ENCODE data around the gene SAMD10. TPM values are rescaled to one million over a fixed set of nuclear protein-coding genes. Genes with fewer than 3 reads are reported as not detected.

The SAMD10 gene
- total and polyA plus RNA-seq, 10 of the 15 experiments (the other 5 are each of a cell fraction or from before 2014, with no cell fraction given) = 1.3 to 51.4 (median 17.9) TPM

DNA sequence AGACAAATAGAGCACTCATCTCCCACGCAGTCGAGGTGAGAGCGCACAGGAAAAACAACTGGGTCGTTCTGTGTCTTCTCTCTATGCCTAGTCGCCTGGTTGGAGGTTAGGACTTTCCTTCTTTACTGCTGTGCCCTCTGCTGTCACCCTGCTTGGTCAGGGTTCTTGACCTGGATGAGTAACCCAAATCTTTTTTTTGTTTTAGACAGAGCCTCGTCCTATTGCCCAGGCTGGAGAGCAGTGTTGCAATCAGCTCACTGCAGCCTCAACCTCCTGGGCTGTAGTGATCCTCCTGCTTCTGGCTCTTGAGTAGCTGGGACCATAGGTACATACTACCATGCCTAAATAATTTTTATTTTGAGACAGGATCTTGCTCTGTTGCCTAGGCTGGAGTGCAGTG is 26.0 kb upstream of the SAMD10 start:
- SMC1A ChIA-PET (ENCODE audit: uncharacterized antibody, unreplicated experiment) = no interaction called here
- peaks cover 36 to 58% of the 10 kb centered on the region in 2 experiments for H3K36me3 ChIP-seq (ENCODE audit: control insufficient read depth in 2 of 2, insufficient read depth in 2 of 2, low read length in 1 of 2)
- no peak for TF ChIP-seq SMAD1 (IDR thresholded peaks at IDR 0.05; ENCODE audit: low read depth, partially characterized antibody)
- TF ChIP-seq E4F1 (IDR thresholded peaks at IDR 0.05; ENCODE audit: borderline replicate concordance, partially characterized antibody) = no peak
- TF ChIP-seq ZNF24 (IDR thresholded peaks at IDR 0.05) = no peak
- TF ChIP-seq BACH1 (IDR thresholded peaks at IDR 0.05; ENCODE audit: borderline replicate concordance) = no peak
- TF ChIP-seq SMC3 (IDR thresholded peaks at IDR 0.05; ENCODE audit: borderline replicate concordance, low read length) = no peak
- TF ChIP-seq NR2F1 (conservative IDR thresholded peaks at IDR 0.05) = no peak
- no peak for TF ChIP-seq ZBTB40 (IDR thresholded peaks at IDR 0.05; ENCODE audit: borderline replicate concordance)

More for the DNA sequence above, 26.0 kb upstream of the SAMD10 start:
- in situ Hi-C loops (cut with MboI) (no loop called here), intact Hi-C loops (cut with micrococcal nuclease; ENCODE audit: unreplicated experiment) (no loop called here)
- BruUV-seq (replicated peaks) = no TSS peak
- CTCF ChIA-PET = interaction anchor here (1.0 to 1.4 kb wide), 2 partner anchors 31 to 115 kb away, joined by 3 read pairs; no protein-coding TSS in a partner anchor
- H3K9ac ChIP-seq (ENCODE audit: control insufficient read depth, insufficient read depth, low read length) = no peak overlapping the region
- POLR2A ChIA-PET = no interaction called here
- no peaks in the 10 kb centered on the region for H3K27me3 ChIP-seq (replicated peaks in 1 of 2; ENCODE audit: control insufficient read depth in 2 of 2, insufficient read depth in 2 of 2, low read length in 1 of 2)
- H3K4me2 ChIP-seq (ENCODE audit: control insufficient read depth, insufficient read depth) = no peak overlapping the region
- H3K9me3 ChIP-seq (replicated peaks; ENCODE audit: control insufficient read depth, insufficient read depth, low read length) = peaks cover 21% of the 10 kb centered on the region
- DNase-seq (ENCODE audit: low read depth, low spot score) (no peak), FAIRE-seq (no peak), ATAC-seq (no peak)
- peaks cover 6% of the 10 kb centered on the region for H3K4me1 ChIP-seq (ENCODE audit: control insufficient read depth, insufficient read depth, low read length)
- no peaks in the 10 kb centered on the region for H4K20me1 ChIP-seq (ENCODE audit: control insufficient read depth, insufficient read depth)
- RAD21 ChIA-PET (ENCODE audit: unreplicated experiment) = no interaction called here
- no peak overlapping the region for H3K4me3 ChIP-seq
- H3K79me2 ChIP-seq (ENCODE audit: control insufficient read depth, insufficient read depth, low read length) = peaks cover 18% of the 10 kb centered on the region
- WGBS (ENCODE audit: insufficient coverage, insufficient replicate concordance, low lambda C conversion rate, missing lambda C conversion rate) = 86% methylated on average over 6 of the region's 6 CpGs
- no peak overlapping the region for H3K27ac ChIP-seq (ENCODE audit: control insufficient read depth, insufficient read depth)
- H2AFZ ChIP-seq (ENCODE audit: control insufficient read depth, low read depth, low read length) = no peak overlapping the region

Measured in GM12878 (cell line).